22Rv1 (cell line): ENCODE results near the gene OR1S2.

Experiments used
- H3K27ac ChIP-seq: fragments of 450-650 bp; 2 replicates; pipeline ENCODE4 v1.5.1; 2017
- CTCF ChIP-seq: fragments of 450-650 bp; IDR thresholded peaks from 2 replicates; pipeline ENCODE4 v1.5.1; 2017; ENCODE audit warnings: mild to moderate bottlenecking
- ZFX ChIP-seq: fragments of 450-650 bp; IDR thresholded peaks from 2 replicates; pipeline ENCODE4 v1.6.1; 2017; ENCODE audit warnings: antibody characterized with exemption, borderline replicate concordance

The OR1S2 gene

GRCh38 chr11:58193391-58193790, 10.6 kb downstream of the OR1S2 start:
- TF ChIP-seq CTCF (no peak), ZFX (no peak)
- no peak overlapping the region for H3K27ac ChIP-seq

GRCh38 chr11:58192229-58192628, 11.7 kb downstream of the OR1S2 start:
- TF ChIP-seq CTCF, result no peak
- TF ChIP-seq ZFX, result no peak
- H3K27ac ChIP-seq, result no peak overlapping the region

- TF ChIP-seq ZFX (no peak), CTCF (no peak)
Measured at GRCh38 chr11:58188770-58189169, 15.2 kb downstream of the OR1S2 start, which contains the start of gene OR9Q2. TSS of gene OR9Q2 (plus strand) at chr11:58189070. CDS start at chr11:58190491, 1,421 bp downstream.

GRCh38 chr11:58186938-58187337, 17.0 kb downstream of the OR1S2 start:
- no peak overlapping the region for H3K27ac ChIP-seq
- TF ChIP-seq CTCF, result no peak
- no peak for TF ChIP-seq ZFX

More at GRCh38 chr11:58188770-58189169, 15.2 kb downstream of the OR1S2 start, which contains the start of gene OR9Q2:
- no peak within 1 kb of the TSS for H3K27ac ChIP-seq

- TF ChIP-seq CTCF (no peak), ZFX (no peak)
- no peak overlapping the region for H3K27ac ChIP-seq
Measured at GRCh38 chr11:58179648-58180047, 24.3 kb downstream of the OR1S2 start.

- H3K27ac ChIP-seq, result no peak overlapping the region
- TF ChIP-seq ZFX (no peak), CTCF (no peak)
Measured at GRCh38 chr11:58178444-58178843, 25.5 kb downstream of the OR1S2 start.

GRCh38 chr11:58177409-58178054, 26.4 kb downstream of the OR1S2 start:
- TF ChIP-seq ZFX, result no peak
- no peak for TF ChIP-seq CTCF
- H3K27ac ChIP-seq, result no peak overlapping the region
